ENCODE data around the gene PRIMA1.

GRCh38 chr14:93830753-93831461 is 42.6 kb upstream of the PRIMA1 start:
- TF ChIP-seq CTCF (IDR thresholded peaks at IDR 0.05; ENCODE audit: insufficient read depth, low read length, poor library complexity, severe bottlenecking) (no peak), EZH2phosphoT487 (conservative IDR thresholded peaks at IDR 0.05; ENCODE audit: low read length) (no peak)
